Mesendoderm (in vitro differentiated cells): ENCODE measurements around the gene ZNF333. TPM values are rescaled to one million over a fixed set of nuclear protein-coding genes. Genes with fewer than 3 reads are reported as not detected.

Source experiments
- DNase-seq: peaks from one replicate; pipeline ENCODE4 v3.0.0; 2013
- H2AK5ac ChIP-seq: 2 replicates; pipeline ENCODE4 v1.6.1; 2013; ENCODE audit warnings: low read length, inconsistent platforms
- H2BK120ac ChIP-seq: 2 replicates; pipeline ENCODE4 v1.6.1; 2013; ENCODE audit warnings: low read depth, mild to moderate bottlenecking, low read length, moderate library complexity, mixed read lengths
- H2BK15ac ChIP-seq: replicated peaks from 2 replicates; pipeline ENCODE4 v1.6.1; 2013; ENCODE audit warnings: low read depth, mild to moderate bottlenecking, moderate library complexity
- H2BK5ac ChIP-seq: 2 replicates; pipeline ENCODE4 v1.6.1; 2013; ENCODE audit warnings: low read length, inconsistent platforms
- H3K18ac ChIP-seq: 2 replicates; pipeline ENCODE4 v1.6.1; 2013; ENCODE audit warnings: mild to moderate bottlenecking, low read length, mixed read lengths
- H3K23ac ChIP-seq: one replicate; pipeline ENCODE4 v1.6.1; 2013; ENCODE audit warnings: low read length
- H3K27ac ChIP-seq: 2 replicates; pipeline ENCODE4 v1.5.1; 2013; ENCODE audit warnings: low read depth, mild to moderate bottlenecking, inconsistent platforms, low read length, moderate library complexity
- H3K27me3 ChIP-seq: 2 replicates; pipeline ENCODE4 v1.6.1; 2013; ENCODE audit warnings: low read length, control low read depth, mild to moderate bottlenecking, inconsistent platforms; ENCODE audit not compliant: insufficient read depth, poor library complexity
- H3K36me3 ChIP-seq: 2 replicates; pipeline ENCODE4 v1.6.1; 2013; ENCODE audit warnings: low read length, inconsistent platforms; ENCODE audit not compliant: control insufficient read depth, insufficient read depth
- H3K4ac ChIP-seq: one replicate; pipeline ENCODE4 v1.6.1; 2013; ENCODE audit warnings: low read depth, mild to moderate bottlenecking, low read length, moderate library complexity
- H3K4me1 ChIP-seq: 2 replicates; pipeline ENCODE4 v1.6.1; 2013; ENCODE audit warnings: low read depth, low read length, inconsistent platforms; ENCODE audit not compliant: control insufficient read depth
- H3K4me2 ChIP-seq: 2 replicates; pipeline ENCODE4 v1.6.1; 2013; ENCODE audit warnings: low read length
- H3K4me3 ChIP-seq: 2 replicates; pipeline ENCODE4 v1.5.1; 2013; ENCODE audit warnings: mild to moderate bottlenecking, low read length
- H3K56ac ChIP-seq: one replicate; pipeline ENCODE4 v1.6.1; 2013; ENCODE audit warnings: low read length
- H3K79me1 ChIP-seq: 2 replicates; pipeline ENCODE4 v1.6.1; 2013; ENCODE audit warnings: low read length, inconsistent platforms
- H3K79me2 ChIP-seq: 2 replicates; pipeline ENCODE4 v1.6.1; 2013; ENCODE audit warnings: mild to moderate bottlenecking, low read length; ENCODE audit not compliant: control insufficient read depth, insufficient read depth
- H3K9ac ChIP-seq: 2 replicates; pipeline ENCODE4 v1.6.1; 2013; ENCODE audit warnings: low read length, inconsistent platforms
- H4K5ac ChIP-seq: one replicate; pipeline ENCODE4 v1.6.1; 2013; ENCODE audit warnings: low read length
- H4K8ac ChIP-seq: one replicate; pipeline ENCODE4 v1.6.1; 2013; ENCODE audit warnings: low read depth, mild to moderate bottlenecking, control low read depth, low read length, moderate library complexity
- WGBS: extraction: QIAGEN DNeasy Blood & Tissue Kit; methylation state at CpG from one replicate; pipeline ENCODE4 v1.1.7; 2013; ENCODE audit warnings: low lambda C conversion rate, missing lambda C conversion rate; ENCODE audit not compliant: insufficient coverage; ENCODE audit errors: extremely low coverage; 5-methylcytosine and 5-hydroxymethylcytosine counted together
- polyA plus RNA-seq, 2 experiments: library from polyadenylated mRNA; stranded (reverse); fragments of 200-250 nt; gene quantifications; one replicate each; pipeline ENCODE4 v1.2.3, GENCODE V29; 2013

Gene ZNF333
- polyA plus RNA-seq (2013, experiment 1 of 2): 3.0 TPM
- polyA plus RNA-seq (2013, experiment 2 of 2): 2.7 TPM

DNA sequence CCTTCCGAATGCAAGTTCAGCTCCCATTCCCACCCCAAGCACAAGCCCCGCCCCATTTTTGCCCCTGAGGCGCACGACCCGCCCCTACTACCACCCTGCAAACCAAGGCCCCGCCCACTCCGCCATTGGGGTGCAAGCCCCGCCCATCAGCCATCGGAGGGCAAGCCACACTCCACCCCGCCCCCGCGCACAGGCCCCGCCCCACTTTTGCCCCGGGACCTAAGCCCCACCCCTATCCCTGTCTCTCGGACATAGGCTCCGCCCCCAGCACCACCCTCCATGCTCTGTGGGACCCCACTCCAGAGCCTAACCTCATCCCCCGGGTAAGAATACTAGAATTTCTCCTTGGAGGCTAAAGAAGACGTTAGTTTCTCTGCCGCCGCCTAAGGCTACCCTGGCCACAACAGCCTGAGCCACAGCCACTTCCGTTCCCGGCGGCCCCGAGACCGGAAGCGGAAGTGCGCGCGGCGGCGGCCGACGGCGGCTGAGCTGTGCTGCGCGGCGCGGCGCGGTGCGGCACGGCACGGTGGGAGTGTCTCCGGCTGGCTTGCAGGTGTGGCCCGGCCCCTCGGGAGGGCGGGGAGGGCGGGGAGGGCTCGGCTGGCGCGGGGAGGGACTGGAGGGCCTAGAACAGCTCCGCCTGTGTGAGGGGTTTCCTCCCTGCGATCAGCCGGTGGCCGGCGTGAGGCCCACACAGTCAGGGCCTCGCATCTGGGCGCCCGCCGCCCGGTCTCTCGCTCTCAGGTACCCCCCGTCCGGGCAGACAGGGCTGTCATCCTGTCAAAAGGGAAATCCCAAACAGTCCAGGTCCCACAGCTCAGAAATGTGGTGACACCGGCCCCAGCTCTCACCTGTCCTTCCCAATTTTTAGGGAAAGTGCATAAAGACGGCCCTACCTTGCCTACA is at the start of gene ZNF333:
ZNF333 (plus strand) TSS at position 451 of the 906 bp plus-strand sequence. CDS start 3,444 bp downstream, outside the sequence.
- Histone ChIP-seq H2BK120ac (no peak within 1 kb of the TSS), H3K36me3 (no peaks in the 10 kb centered on the region), H3K18ac (peak within 1 kb of the TSS; percentile 99), H2AK5ac (no peak within 1 kb of the TSS), H3K27ac (peak within 1 kb of the TSS; percentile 96), H3K79me2 (no peaks in the 10 kb centered on the region), H2BK15ac (no peak within 1 kb of the TSS), H3K79me1 (no peaks in the 10 kb centered on the region), H3K4me2 (peak within 1 kb of the TSS; percentile 37), H2BK5ac (no peak within 1 kb of the TSS), H3K56ac (peak within 1 kb of the TSS; percentile 87), H3K23ac (no peak within 1 kb of the TSS), H3K4me1 (no peaks in the 10 kb centered on the region), H3K4ac (peak within 1 kb of the TSS; percentile 74), H3K4me3 (peak within 1 kb of the TSS; percentile 72), H3K27me3 (no peaks in the 10 kb centered on the region), H4K8ac (peak within 1 kb of the TSS; percentile 76), H3K9ac (peak within 1 kb of the TSS; percentile 66), H4K5ac (no peak within 1 kb of the TSS)
- DNase-seq: peak; percentile 94
- WGBS: no CpG with 5 or more reads among the region's 66 CpGs

DNA sequence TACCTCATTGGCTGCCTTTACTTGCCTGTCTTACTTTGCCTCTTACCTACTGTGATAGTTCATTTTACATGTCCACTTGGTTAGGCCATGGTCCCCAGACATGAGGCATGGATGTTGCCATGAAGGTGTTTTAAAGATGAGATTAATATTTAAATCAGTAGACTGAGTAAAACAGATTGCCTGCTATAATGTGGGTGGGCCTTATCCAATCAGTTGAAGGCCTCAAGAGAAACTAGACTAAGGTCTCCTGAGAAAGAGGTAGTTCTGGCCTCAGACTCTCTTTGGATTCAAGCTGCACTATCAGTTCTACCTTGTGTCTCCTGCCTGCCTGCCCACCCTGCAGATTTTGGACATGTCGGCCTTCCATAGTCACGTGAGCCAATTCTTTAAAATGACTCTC is 41.3 kb upstream of the ZNF333 start:
- no peaks in the 10 kb centered on the region for H3K79me2 ChIP-seq
- no peak overlapping the region for H2AK5ac ChIP-seq
- no peak overlapping the region for H3K56ac ChIP-seq
- no peaks in the 10 kb centered on the region for H3K27me3 ChIP-seq
- no peak overlapping the region for H4K5ac ChIP-seq
- no peak overlapping the region for H3K4me2 ChIP-seq
- no peak overlapping the region for H2BK15ac ChIP-seq
- H3K36me3 ChIP-seq: no peaks in the 10 kb centered on the region
- no peaks in the 10 kb centered on the region for H3K79me1 ChIP-seq
- H3K27ac ChIP-seq: no peak overlapping the region
- no peak overlapping the region for H3K4me3 ChIP-seq
- H3K23ac ChIP-seq: no peak overlapping the region
- no CpG with 5 or more reads among the region's 2 CpGs for WGBS
- H3K18ac ChIP-seq: no peak overlapping the region
- no peak overlapping the region for H3K4ac ChIP-seq
- DNase-seq: no peak
- H4K8ac ChIP-seq: no peak overlapping the region
- H3K4me1 ChIP-seq: no peaks in the 10 kb centered on the region
- no peak overlapping the region for H3K9ac ChIP-seq
- H2BK5ac ChIP-seq: no peak overlapping the region
- no peak overlapping the region for H2BK120ac ChIP-seq

DNA sequence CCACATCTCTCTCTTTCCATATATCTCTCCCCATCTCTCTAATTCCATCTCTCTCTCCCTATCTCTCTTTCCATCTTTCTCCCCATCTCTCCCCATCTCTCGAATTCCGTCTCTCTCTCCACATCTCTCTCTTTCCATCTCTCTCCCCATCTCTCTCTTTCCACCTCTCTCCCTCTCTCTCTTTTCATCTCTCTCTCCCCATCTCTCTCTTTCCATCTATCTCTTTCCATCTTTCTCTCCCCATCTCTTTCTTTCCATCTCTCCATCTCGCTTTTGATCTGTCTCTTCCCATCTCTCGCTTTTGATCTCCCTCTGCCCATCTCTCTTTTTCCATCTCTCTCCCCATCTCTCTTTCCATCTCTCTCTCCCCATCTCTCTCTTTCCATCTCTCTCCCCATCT is 40.8 kb upstream of the ZNF333 start:
- DNase-seq: no peak
- no peak overlapping the region for H2BK5ac ChIP-seq
- H3K27me3 ChIP-seq: no peaks in the 10 kb centered on the region
- H2BK120ac ChIP-seq: no peak overlapping the region
- WGBS: over 99% methylated on average over 4 of the region's 4 CpGs
- no peak overlapping the region for H3K23ac ChIP-seq
- H4K8ac ChIP-seq: no peak overlapping the region
- H3K79me1 ChIP-seq: no peaks in the 10 kb centered on the region
- no peak overlapping the region for H3K4me3 ChIP-seq
- no peak overlapping the region for H3K4me2 ChIP-seq
- H3K27ac ChIP-seq: no peak overlapping the region
- H3K79me2 ChIP-seq: no peaks in the 10 kb centered on the region
- no peak overlapping the region for H3K4ac ChIP-seq
- no peak overlapping the region for H2BK15ac ChIP-seq
- no peak overlapping the region for H3K9ac ChIP-seq
- H3K18ac ChIP-seq: no peak overlapping the region
- H3K56ac ChIP-seq: no peak overlapping the region
- no peak overlapping the region for H2AK5ac ChIP-seq
- no peak overlapping the region for H4K5ac ChIP-seq
- H3K36me3 ChIP-seq: no peaks in the 10 kb centered on the region
- H3K4me1 ChIP-seq: no peaks in the 10 kb centered on the region

DNA sequence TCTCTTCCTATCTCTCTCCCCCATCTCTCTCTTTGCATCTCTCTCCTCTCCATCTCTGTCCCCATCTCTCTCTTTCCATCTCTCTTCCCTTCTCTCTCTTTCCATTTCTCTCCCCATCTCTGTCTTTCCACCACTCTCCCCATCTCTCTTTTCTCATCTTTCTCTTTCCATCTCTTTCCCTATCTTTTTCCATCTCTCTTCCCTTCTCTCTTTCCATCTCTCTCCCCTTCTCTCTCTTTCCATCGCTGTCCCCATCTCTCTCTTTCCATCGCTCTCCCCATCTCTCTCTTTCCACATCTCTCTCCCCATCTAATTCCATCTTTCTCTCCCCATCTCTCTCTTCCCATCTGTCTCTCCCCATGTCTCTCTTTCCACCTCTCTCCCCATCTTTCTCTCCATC is 39.7 kb upstream of the ZNF333 start:
- no peak overlapping the region for H3K4me2 ChIP-seq
- H4K8ac ChIP-seq: no peak overlapping the region
- H2BK5ac ChIP-seq: no peak overlapping the region
- H2BK120ac ChIP-seq: no peak overlapping the region
- no peaks in the 10 kb centered on the region for H3K4me1 ChIP-seq
- no peaks in the 10 kb centered on the region for H3K36me3 ChIP-seq
- no peaks in the 10 kb centered on the region for H3K27me3 ChIP-seq
- DNase-seq: no peak
- no peak overlapping the region for H3K18ac ChIP-seq
- no peak overlapping the region for H4K5ac ChIP-seq
- H3K23ac ChIP-seq: no peak overlapping the region
- H3K9ac ChIP-seq: no peak overlapping the region
- H3K27ac ChIP-seq: no peak overlapping the region
- H3K4me3 ChIP-seq: no peak overlapping the region
- no peaks in the 10 kb centered on the region for H3K79me1 ChIP-seq
- H3K79me2 ChIP-seq: no peaks in the 10 kb centered on the region
- H2BK15ac ChIP-seq: no peak overlapping the region
- H3K56ac ChIP-seq: no peak overlapping the region
- 100% methylated on average over 2 of the region's 2 CpGs for WGBS
- no peak overlapping the region for H2AK5ac ChIP-seq
- no peak overlapping the region for H3K4ac ChIP-seq

DNA sequence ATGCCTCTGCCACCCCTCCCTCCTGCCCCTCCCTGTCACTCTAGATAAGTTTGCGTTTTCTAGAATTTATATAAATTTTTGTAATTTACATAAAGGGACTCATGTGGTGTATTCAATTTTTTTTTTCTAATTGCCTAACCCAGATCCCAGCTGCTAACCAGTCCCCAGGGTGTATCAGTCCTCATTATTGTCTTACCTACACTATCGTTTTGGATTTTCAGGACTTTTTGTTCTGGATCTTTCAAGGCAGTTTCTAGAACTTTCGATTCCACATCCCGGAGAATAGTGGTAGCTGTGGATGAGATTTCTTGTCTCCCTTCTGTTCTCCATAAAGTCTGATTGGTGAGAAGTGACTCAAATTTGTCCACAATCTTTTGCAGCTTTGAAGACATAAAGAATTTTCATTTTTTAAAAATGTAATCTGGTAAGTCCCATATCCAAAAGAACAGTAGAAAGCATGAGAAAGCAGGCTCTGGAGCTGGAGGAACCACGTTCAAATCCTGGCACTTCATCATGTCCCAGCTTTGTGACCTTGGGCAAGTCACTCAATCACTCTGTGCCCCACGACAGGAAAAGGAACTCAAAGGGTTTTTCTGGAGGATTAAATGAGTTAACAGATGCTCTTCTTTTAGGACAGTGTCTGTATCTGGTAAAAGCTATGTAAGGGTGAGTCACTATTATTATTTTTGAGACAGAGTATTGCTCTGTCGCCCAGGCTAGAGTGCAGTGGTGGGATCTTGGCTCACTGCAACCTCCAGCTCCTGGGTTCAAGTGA is 34.9 kb upstream of the ZNF333 start:
- no peak overlapping the region for H2BK5ac ChIP-seq
- no peaks in the 10 kb centered on the region for H3K79me1 ChIP-seq
- H2AK5ac ChIP-seq: no peak overlapping the region
- no peak overlapping the region for H2BK120ac ChIP-seq
- no peak overlapping the region for H3K18ac ChIP-seq
- H3K56ac ChIP-seq: no peak overlapping the region
- WGBS: no CpG with 5 or more reads among the region's 7 CpGs
- no peak overlapping the region for H3K9ac ChIP-seq
- no peak overlapping the region for H3K4ac ChIP-seq
- no peak overlapping the region for H3K4me2 ChIP-seq
- H4K5ac ChIP-seq: no peak overlapping the region
- H3K36me3 ChIP-seq: no peaks in the 10 kb centered on the region
- H3K27me3 ChIP-seq: no peaks in the 10 kb centered on the region
- H3K79me2 ChIP-seq: no peaks in the 10 kb centered on the region
- H3K4me1 ChIP-seq: no peaks in the 10 kb centered on the region
- no peak overlapping the region for H3K23ac ChIP-seq
- DNase-seq: no peak
- no peak overlapping the region for H3K27ac ChIP-seq
- no peak overlapping the region for H2BK15ac ChIP-seq
- H3K4me3 ChIP-seq: no peak overlapping the region
- no peak overlapping the region for H4K8ac ChIP-seq
